Activated T-helper 17 cell treated with anti-CD3 and anti-CD28 coated beads, Interleukin-2, amount 50 U/mL, for 72 hours (primary cell): ENCODE data around the gene PCDHB7. TPM values are rescaled to one million over a fixed set of nuclear protein-coding genes. Genes with fewer than 3 reads are reported as not detected.
"Not testable (repeated sequence)": the region's sequence is repeated elsewhere in the genome, so short reads cannot be mapped to it uniquely, and the experiment has no call there.

Source experiments
- ATAC-seq: fragments of 150-1000 bp; cut with Tn5 transposase; replicated peaks from 2 replicates; pipeline ENCODE4 v1.10.0; 2021; ENCODE audit warnings: mild to moderate bottlenecking, moderate library complexity
- H3K27ac Mint-ChIP-seq: one replicate; pipeline ENCODE4 v1.8.0; 2022; ENCODE audit warnings: mixed read lengths
- H3K27me3 Mint-ChIP-seq: one replicate; pipeline ENCODE4 v1.8.0; 2022; ENCODE audit warnings: mixed read lengths
- H3K36me3 Mint-ChIP-seq: one replicate; pipeline ENCODE4 v1.8.0; 2022; ENCODE audit warnings: low read depth, mild to moderate bottlenecking, mixed read lengths
- H3K4me1 Mint-ChIP-seq: one replicate; pipeline ENCODE4 v1.8.0; 2022; ENCODE audit warnings: mixed read lengths
- H3K4me3 Mint-ChIP-seq: one replicate; pipeline ENCODE4 v1.8.0; 2022; ENCODE audit warnings: mild to moderate bottlenecking, mixed read lengths
- H3K9me3 Mint-ChIP-seq: one replicate; pipeline ENCODE4 v1.8.0; 2022; ENCODE audit warnings: mixed read lengths
- total RNA-seq, 2 donors: library from RNA; stranded (reverse); gene quantifications; one replicate each; pipeline ENCODE4 v1.2.3, GENCODE V29; 2022

PCDHB7 gene
- total RNA-seq, 2 donors from 2014 or later = not detected

DNA sequence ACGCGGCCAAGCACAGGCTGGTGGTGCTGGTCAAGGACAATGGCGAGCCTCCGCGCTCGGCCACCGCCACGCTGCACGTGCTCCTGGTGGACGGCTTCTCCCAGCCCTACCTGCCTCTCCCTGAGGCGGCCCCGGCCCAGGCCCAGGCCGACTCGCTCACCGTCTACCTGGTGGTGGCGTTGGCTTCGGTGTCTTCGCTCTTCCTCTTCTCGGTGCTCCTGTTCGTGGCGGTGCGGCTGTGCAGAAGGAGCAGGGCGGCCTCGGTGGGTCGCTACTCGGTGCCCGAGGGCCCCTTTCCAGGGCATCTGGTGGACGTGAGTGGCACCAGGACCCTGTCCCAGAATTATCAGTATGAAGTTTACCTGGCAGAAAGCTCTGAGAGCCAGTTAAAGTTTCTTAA, 14.5 kb upstream of the PCDHB7 start:
- peaks cover 37% of the 10 kb centered on the region for H3K27me3 Mint-ChIP-seq
- not testable (repeated sequence) for H3K9me3 Mint-ChIP-seq, H3K4me1 Mint-ChIP-seq, H3K4me3 Mint-ChIP-seq, H3K36me3 Mint-ChIP-seq, H3K27ac Mint-ChIP-seq, ATAC-seq

DNA sequence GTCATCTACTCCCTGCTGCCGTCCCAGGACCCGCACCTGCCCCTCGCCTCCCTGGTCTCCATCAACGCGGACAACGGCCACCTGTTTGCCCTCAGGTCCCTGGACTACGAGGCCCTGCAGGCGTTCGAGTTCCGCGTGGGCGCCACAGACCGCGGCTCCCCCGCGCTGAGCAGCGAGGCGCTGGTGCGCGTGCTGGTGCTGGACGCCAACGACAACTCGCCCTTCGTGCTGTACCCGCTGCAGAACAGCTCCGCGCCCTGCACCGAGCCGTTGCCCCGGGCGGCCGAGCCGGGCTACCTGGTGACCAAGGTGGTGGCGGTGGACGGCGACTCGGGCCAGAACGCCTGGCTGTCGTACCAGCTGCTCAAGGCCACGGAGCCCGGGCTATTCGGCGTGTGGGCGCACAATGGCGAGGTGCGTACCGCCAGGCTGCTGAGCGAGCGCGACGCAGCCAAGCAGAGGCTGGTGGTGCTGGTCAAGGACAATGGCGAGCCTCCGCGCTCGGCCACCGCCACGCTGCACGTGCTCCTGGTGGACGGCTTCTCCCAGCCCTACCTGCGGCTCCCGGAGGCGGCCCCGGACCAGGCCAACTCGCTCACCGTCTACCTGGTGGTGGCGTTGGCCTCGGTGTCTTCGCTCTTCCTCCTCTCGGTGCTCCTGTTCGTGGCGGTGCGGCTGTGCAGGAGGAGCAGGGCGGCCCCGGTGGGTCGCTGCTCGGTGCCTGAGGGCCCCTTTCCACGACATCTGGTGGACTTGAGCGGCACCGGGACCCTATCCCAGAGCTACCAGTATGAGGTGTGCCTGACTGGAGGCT, 2.1 kb downstream of the PCDHB7 start:
- H3K4me1 Mint-ChIP-seq, H3K9me3 Mint-ChIP-seq, H3K36me3 Mint-ChIP-seq, H3K27ac Mint-ChIP-seq, H3K4me3 Mint-ChIP-seq, ATAC-seq: not testable (repeated sequence)
- peaks cover 20% of the 10 kb centered on the region for H3K27me3 Mint-ChIP-seq

DNA sequence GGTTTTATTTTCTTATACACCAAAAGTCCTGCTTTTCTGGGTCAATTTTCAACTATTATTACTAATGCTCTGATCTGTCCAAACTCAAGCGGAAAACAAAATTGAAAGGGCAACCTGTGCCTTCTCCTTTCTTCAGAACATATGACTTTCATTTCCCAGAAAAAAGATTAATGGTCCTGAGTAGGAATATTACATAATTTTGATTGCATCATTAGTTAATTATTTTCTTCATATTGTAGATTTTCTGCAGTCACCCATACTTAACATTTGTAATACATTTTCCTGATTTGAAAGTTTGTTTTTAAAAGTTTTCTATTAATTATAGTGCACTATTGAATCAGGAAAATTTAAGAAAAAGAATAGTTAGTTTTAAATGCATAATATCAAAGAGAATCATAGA, 3.5 kb downstream of the PCDHB7 start:
- Mint-ChIP-seq H3K4me3 (no peak overlapping the region), H3K9me3 (no peaks in the 10 kb centered on the region), H3K36me3 (no peaks in the 10 kb centered on the region), H3K27ac (no peak overlapping the region), H3K27me3 (peaks cover 15% of the 10 kb centered on the region), H3K4me1 (peaks cover 6% of the 10 kb centered on the region)
- no peak for ATAC-seq

DNA sequence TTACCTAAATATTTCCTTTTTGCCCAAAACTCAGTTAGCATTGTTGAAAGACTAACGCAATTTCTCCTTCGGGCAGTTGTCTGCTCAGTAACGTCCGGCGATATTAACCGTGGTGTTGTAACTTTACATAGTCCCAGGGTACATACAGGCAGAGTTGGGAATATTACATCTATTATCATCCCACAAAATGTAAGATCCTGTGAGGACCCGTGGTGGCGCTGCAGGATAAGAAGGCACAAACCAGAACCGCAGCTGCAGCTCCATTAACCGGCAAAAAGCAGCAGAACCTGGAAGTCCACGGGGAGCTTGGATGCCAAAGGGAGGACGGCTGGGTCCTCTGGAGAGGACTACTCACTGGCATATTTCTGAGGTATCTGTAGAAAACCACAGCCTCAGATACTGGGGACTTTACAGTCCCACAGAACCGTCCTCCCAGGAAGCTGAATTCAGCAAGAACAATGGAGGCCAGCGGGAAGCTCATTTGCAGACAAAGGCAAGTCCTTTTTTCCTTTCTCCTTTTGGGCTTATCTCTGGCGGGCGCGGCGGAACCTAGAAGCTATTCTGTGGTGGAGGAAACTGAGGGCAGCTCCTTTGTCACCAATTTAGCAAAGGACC, 5.2 kb downstream of the PCDHB7 start, which contains the start of gene PCDHB8:
Gene PCDHB8 (plus strand): TSS at position 214 of the 615 bp plus-strand sequence. CDS start 245 bp downstream, at position 459.
- not testable (repeated sequence) for ATAC-seq, H3K4me3 Mint-ChIP-seq, H3K4me1 Mint-ChIP-seq, H3K36me3 Mint-ChIP-seq, H3K27ac Mint-ChIP-seq, H3K9me3 Mint-ChIP-seq
- peaks cover 23% of the 10 kb centered on the region for H3K27me3 Mint-ChIP-seq

DNA sequence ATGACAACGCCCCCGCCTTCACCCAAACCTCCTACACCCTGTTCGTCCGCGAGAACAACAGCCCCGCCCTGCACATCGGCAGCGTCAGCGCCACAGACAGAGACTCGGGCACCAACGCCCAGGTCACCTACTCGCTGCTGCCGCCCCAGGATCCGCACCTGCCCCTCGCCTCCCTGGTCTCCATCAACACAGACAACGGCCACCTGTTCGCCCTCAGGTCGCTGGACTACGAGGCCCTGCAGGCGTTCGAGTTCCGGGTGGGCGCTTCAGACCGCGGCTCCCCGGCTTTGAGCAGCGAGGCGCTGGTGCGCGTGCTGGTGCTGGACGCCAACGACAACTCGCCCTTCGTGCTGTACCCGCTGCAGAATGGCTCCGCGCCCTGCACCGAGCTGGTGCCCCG, 6.9 kb downstream of the PCDHB7 start:
- not testable (repeated sequence) for H3K27ac Mint-ChIP-seq

DNA sequence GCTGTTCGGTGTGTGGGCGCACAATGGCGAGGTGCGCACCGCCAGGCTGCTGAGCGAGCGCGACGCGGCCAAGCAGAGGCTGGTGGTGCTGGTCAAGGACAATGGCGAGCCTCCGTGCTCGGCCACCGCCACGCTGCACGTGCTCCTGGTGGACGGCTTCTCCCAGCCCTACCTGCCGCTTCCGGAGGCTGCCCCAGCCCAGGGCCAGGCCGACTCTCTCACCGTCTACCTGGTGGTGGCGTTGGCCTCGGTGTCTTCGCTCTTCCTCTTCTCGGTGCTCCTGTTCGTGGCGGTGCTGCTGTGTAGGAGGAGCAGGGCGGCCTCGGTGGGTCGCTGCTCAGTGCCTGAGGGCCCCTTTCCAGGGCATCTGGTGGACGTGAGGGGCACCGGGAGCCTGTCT, 7.4 kb downstream of the PCDHB7 start:
- not testable (repeated sequence) for H3K4me1 Mint-ChIP-seq, H3K36me3 Mint-ChIP-seq, H3K27ac Mint-ChIP-seq, ATAC-seq, H3K9me3 Mint-ChIP-seq, H3K4me3 Mint-ChIP-seq
- peaks cover 31% of the 10 kb centered on the region for H3K27me3 Mint-ChIP-seq

More for the DNA sequence above, 6.9 kb downstream of the PCDHB7 start:
- ATAC-seq, H3K4me3 Mint-ChIP-seq, H3K36me3 Mint-ChIP-seq, H3K4me1 Mint-ChIP-seq, H3K9me3 Mint-ChIP-seq: not testable (repeated sequence)
- peaks cover 26% of the 10 kb centered on the region for H3K27me3 Mint-ChIP-seq

DNA sequence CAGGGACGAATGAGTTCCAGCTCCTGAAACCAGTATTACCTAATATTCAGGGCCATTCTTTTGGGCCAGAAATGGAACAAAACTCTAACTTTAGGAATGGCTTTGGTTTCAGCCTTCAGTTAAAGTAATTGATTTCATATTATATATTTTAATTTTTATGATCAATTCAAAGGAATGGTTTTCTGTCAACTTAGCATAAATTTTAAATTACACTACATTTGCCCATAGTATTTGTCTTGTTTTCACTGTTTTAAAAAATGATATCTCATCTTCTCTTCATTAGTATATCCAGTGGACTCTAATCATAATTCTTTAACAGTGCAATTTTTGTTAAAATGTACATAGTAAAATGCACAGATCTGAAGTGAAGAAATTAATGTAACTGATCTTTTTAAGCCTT, 7.9 kb downstream of the PCDHB7 start:
- H3K4me3 Mint-ChIP-seq = no peak overlapping the region
- H3K4me1 Mint-ChIP-seq = no peaks in the 10 kb centered on the region
- H3K27me3 Mint-ChIP-seq = peaks cover 34% of the 10 kb centered on the region
- H3K36me3 Mint-ChIP-seq = no peaks in the 10 kb centered on the region
- H3K9me3 Mint-ChIP-seq = no peaks in the 10 kb centered on the region
- ATAC-seq = no peak
- H3K27ac Mint-ChIP-seq = no peak overlapping the region

DNA sequence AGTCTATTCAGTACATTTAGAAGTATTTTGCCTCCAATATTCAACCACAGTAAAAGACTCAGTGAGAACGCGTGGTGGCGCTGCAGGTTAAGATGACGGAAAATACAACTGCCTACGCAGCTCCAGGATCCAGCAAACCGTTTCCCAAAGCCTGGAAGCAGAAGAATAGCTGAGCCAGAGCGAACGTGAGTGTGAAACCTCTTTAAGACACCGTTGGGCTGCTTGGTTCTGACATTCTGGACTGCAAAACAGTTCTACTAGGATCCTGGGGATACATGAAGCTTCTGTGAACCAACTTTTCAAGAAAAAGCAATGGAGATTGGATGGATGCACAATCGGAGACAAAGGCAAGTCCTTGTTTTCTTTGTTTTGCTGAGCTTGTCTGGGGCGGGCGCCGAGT, 9.8 kb downstream of the PCDHB7 start, which contains the start of gene PCDHB16:
Gene PCDHB16 (plus strand): TSS at position 140 of the 400 bp plus-strand sequence. CDS start 173 bp downstream, at position 313.
- Mint-ChIP-seq H3K27me3 (peaks cover 45% of the 10 kb centered on the region), H3K36me3 (no peaks in the 10 kb centered on the region), H3K27ac (no peak within 1 kb of the TSS), H3K9me3 (peaks cover 5% of the 10 kb centered on the region), H3K4me1 (peaks cover 6% of the 10 kb centered on the region), H3K4me3 (no peak within 1 kb of the TSS)
- ATAC-seq = no peak

DNA sequence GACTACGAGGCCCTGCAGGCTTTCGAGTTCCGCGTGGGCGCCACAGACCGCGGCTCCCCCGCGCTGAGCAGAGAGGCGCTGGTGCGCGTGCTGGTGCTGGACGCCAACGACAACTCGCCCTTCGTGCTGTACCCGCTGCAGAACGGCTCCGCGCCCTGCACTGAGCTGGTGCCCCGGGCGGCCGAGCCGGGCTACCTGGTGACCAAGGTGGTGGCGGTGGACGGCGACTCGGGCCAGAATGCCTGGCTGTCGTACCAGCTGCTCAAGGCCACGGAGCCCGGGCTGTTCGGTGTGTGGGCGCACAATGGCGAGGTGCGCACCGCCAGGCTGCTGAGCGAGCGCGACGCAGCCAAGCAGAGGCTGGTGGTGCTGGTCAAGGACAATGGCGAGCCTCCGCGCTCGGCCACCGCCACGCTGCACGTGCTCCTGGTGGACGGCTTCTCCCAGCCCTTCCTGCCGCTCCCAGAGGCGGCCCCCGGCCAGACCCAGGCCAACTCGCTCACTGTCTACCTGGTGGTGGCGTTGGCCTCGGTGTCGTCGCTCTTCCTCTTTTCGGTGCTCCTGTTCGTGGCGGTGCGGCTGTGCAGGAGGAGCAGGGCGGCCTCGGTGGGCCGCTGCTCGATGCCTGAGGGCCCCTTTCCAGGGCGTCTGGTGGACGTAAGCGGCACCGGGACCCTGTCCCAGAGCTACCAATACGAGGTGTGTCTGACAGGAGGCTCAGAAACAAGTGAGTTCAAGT, 11.8 kb downstream of the PCDHB7 start:
- not testable (repeated sequence) for H3K36me3 Mint-ChIP-seq, H3K9me3 Mint-ChIP-seq, H3K4me3 Mint-ChIP-seq, H3K4me1 Mint-ChIP-seq, ATAC-seq, H3K27ac Mint-ChIP-seq
- H3K27me3 Mint-ChIP-seq = peaks cover 52% of the 10 kb centered on the region

DNA sequence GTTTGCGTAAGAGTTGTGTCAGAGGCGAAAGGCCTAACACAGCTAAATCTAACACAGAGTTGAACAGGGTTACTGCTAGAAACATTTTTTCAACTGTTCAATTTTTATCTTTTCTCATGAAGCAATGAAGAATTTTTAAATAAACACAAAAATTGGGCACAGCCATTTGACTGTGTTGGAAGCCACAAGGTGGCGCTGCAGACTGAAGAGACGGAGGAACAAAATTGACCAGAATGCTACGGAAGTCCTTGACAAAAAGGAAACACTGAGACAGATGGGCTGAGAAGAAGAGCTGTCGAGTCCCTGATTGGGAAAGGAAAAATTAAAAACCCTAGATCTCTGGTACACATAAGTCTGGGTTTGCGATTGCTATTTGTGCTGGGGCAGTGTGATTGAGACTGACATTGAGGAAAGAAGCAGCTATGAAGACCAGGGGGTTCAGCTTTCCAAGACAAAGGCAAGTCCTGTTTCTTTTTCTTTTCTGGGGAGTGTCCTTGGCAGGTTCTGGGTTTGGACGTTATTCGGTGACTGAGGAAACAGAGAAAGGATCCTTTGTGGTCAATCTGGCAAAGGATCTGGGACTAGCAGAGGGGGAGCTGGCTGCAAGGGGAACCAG, 14.6 kb downstream of the PCDHB7 start, which contains the start of gene PCDHB9:
Gene PCDHB9 (plus strand): TSS at position 265 of the 616 bp plus-strand sequence. CDS start 158 bp downstream, at position 423.
- peak within 1 kb of the TSS; percentile 47 for H3K4me3 Mint-ChIP-seq
- H3K27ac Mint-ChIP-seq = peak within 1 kb of the TSS; percentile 37
- ATAC-seq = no peak
- peaks cover 6% of the 10 kb centered on the region for H3K4me1 Mint-ChIP-seq
- H3K9me3 Mint-ChIP-seq = peaks cover 8% of the 10 kb centered on the region
- H3K36me3 Mint-ChIP-seq = no peaks in the 10 kb centered on the region
- H3K27me3 Mint-ChIP-seq = peaks cover 48% of the 10 kb centered on the region

DNA sequence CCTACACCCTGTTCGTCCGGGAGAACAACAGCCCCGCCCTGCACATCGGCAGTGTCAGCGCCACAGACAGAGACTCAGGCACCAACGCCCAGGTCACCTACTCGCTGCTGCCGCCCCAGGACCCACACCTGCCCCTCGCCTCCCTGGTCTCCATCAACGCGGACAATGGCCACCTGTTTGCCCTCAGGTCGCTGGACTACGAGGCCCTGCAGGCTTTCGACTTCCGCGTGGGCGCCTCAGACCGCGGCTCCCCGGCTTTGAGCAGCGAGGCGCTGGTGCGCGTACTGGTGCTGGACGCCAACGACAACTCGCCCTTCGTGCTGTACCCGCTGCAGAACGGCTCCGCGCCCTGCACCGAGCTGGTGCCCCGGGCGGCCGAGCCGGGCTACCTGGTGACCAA, 16.2 kb downstream of the PCDHB7 start:
- H3K4me1 Mint-ChIP-seq, H3K4me3 Mint-ChIP-seq, H3K36me3 Mint-ChIP-seq, H3K27ac Mint-ChIP-seq, ATAC-seq: not testable (repeated sequence)
- peaks cover 11% of the 10 kb centered on the region for H3K9me3 Mint-ChIP-seq
- H3K27me3 Mint-ChIP-seq = peaks cover 37% of the 10 kb centered on the region

DNA sequence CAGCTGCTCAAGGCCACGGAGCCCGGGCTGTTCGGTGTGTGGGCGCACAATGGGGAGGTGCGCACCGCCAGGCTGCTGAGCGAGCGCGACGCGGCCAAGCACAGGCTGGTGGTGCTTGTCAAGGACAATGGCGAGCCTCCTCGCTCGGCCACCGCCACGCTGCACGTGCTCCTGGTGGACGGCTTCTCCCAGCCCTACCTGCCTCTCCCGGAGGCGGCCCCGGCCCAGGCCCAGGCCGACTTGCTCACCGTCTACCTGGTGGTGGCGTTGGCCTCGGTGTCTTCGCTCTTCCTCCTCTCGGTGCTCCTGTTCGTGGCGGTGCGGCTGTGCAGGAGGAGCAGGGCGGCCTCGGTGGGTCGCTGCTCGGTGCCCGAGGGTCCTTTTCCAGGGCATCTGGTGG, 16.7 kb downstream of the PCDHB7 start:
- H3K4me1 Mint-ChIP-seq, H3K36me3 Mint-ChIP-seq, H3K4me3 Mint-ChIP-seq, H3K27ac Mint-ChIP-seq, ATAC-seq: not testable (repeated sequence)
- Mint-ChIP-seq H3K27me3 (peaks cover 37% of the 10 kb centered on the region), H3K9me3 (peaks cover 11% of the 10 kb centered on the region)

DNA sequence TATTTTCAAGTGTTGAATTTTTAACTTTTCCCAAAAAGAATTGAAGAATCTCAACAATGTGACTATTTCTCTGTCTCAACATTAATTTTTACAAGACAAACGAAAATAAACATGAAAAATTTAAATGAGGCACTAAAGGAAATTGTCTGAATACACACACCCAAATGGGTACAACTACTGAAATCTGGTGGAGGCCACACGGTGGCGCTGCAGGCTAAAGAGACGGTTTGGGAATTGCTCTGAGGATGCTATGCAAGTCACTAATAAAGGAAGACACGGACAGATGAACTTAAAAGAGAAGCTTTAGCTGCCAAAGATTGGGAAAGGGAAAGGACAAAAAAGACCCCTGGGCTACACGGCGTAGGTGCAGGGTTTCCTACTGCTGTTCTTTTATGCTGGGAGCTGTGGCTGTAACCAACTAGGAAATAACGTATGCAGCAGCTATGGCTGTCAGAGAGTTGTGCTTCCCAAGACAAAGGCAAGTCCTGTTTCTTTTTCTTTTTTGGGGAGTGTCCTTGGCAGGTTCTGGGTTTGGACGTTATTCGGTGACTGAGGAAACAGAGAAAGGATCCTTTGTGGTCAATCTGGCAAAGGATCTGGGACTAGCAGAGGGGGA, 19.8 kb downstream of the PCDHB7 start, which contains the start of gene PCDHB10:
Gene PCDHB10 (plus strand): TSS at position 244 of the 616 bp plus-strand sequence. CDS start 200 bp downstream, at position 444.
- Mint-ChIP-seq H3K4me3 (no peak within 1 kb of the TSS), H3K4me1 (peaks cover under 1% of the 10 kb centered on the region), H3K27me3 (peaks cover 20% of the 10 kb centered on the region), H3K27ac (no peak within 1 kb of the TSS), H3K36me3 (no peaks in the 10 kb centered on the region), H3K9me3 (peaks cover 12% of the 10 kb centered on the region)
- ATAC-seq = peak; percentile 43

DNA sequence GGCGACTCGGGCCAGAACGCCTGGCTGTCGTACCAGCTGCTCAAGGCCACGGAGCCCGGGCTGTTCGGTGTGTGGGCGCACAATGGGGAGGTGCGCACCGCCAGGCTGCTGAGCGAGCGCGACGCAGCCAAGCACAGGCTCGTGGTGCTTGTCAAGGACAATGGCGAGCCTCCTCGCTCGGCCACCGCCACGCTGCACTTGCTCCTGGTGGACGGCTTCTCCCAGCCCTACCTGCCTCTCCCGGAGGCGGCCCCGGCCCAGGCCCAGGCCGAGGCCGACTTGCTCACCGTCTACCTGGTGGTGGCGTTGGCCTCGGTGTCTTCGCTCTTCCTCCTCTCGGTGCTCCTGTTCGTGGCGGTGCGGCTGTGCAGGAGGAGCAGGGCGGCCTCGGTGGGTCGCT, 21.9 kb downstream of the PCDHB7 start:
- H3K4me3 Mint-ChIP-seq, H3K27ac Mint-ChIP-seq, H3K36me3 Mint-ChIP-seq, ATAC-seq, H3K4me1 Mint-ChIP-seq: not testable (repeated sequence)
- peaks cover 27% of the 10 kb centered on the region for H3K27me3 Mint-ChIP-seq
- peaks cover 18% of the 10 kb centered on the region for H3K9me3 Mint-ChIP-seq
